ENCODE data around the gene SELENOT. TPM values are rescaled to one million over a fixed set of nuclear protein-coding genes. Genes with fewer than 3 reads are reported as not detected.

Gene SELENOT
- polyA plus RNA-seq, 1 donor from 2014 or later: 268 TPM

DNA sequence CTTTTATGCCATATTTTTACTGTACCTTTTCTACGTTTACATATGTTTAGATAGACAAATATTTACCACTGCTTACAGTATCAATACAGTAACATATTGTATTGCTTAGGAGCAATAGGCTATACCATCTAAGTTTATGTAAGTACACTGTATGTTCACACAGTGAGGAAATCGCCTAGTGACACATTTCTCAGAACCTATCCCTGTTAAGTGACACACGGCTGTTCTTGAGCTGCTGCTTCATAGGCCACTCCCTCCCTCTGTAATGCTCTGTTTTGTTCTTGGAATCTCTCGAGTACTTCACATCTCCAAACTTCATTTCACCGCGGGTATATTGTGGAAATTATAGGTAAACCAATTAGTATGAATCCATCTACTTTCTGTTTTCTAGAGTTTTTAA is 13.4 kb upstream of the SELENOT start:
- Histone ChIP-seq H3K79me2 (replicated peaks; ENCODE audit: insufficient read depth, low read length) (peaks cover 4% of the 10 kb centered on the region), H3K4me3 (ENCODE audit: low read length) (no peak overlapping the region), H3K4me2 (ENCODE audit: low read length) (no peak overlapping the region)

GRCh38 chr3:150594150-150594549 is 9.0 kb upstream of the SELENOT start:
- Histone ChIP-seq H3K79me2 (replicated peaks; ENCODE audit: insufficient read depth, low read length) (peaks cover 4% of the 10 kb centered on the region), H3K4me2 (ENCODE audit: low read length) (no peak overlapping the region), H3K36me3 (ENCODE audit: insufficient read depth, low read length) (no peaks in the 10 kb centered on the region), H3K9ac (ENCODE audit: low read length) (no peak overlapping the region), H3F3A (ENCODE audit: insufficient read depth, low read length, poor library complexity, severe bottlenecking) (no peaks in the 10 kb centered on the region), H3K27ac (ENCODE audit: low read length) (no peak overlapping the region), H3K9me3 (ENCODE audit: low read length) (no peaks in the 10 kb centered on the region), H4K20me1 (ENCODE audit: insufficient read depth) (no peaks in the 10 kb centered on the region), H3K4me3 (ENCODE audit: low read length) (no peak overlapping the region), H3K9me2 (ENCODE audit: insufficient read depth, low read length) (no peaks in the 10 kb centered on the region), H3K27me3 (ENCODE audit: insufficient read depth, low read depth, low read length) (no peaks in the 10 kb centered on the region), H2AFZ (ENCODE audit: low read depth, low read length) (no peak overlapping the region)
- TF ChIP-seq RAD21 (conservative IDR thresholded peaks at IDR 0.05) (no peak), EP300 (conservative IDR thresholded peaks at IDR 0.05; ENCODE audit: poor library complexity, severe bottlenecking) (no peak), POLR2AphosphoS5 (IDR thresholded peaks at IDR 0.05) (no peak), EZH2 (IDR thresholded peaks at IDR 0.05; ENCODE audit: borderline replicate concordance, insufficient read depth, low read length, poor library complexity, severe bottlenecking) (no peak), MXI1 (conservative IDR thresholded peaks at IDR 0.05; ENCODE audit: poor library complexity, severe bottlenecking) (no peak), SMC3 (conservative IDR thresholded peaks at IDR 0.05; ENCODE audit: poor library complexity) (no peak), TAF1 (IDR thresholded peaks at IDR 0.05; ENCODE audit: low read depth) (no peak)
- TF ChIP-seq, protein P1, sequence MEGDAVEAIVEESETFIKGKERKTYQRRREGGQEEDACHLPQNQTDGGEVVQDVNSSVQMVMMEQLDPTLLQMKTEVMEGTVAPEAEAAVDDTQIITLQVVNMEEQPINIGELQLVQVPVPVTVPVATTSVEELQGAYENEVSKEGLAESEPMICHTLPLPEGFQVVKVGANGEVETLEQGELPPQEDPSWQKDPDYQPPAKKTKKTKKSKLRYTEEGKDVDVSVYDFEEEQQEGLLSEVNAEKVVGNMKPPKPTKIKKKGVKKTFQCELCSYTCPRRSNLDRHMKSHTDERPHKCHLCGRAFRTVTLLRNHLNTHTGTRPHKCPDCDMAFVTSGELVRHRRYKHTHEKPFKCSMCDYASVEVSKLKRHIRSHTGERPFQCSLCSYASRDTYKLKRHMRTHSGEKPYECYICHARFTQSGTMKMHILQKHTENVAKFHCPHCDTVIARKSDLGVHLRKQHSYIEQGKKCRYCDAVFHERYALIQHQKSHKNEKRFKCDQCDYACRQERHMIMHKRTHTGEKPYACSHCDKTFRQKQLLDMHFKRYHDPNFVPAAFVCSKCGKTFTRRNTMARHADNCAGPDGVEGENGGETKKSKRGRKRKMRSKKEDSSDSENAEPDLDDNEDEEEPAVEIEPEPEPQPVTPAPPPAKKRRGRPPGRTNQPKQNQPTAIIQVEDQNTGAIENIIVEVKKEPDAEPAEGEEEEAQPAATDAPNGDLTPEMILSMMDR (IDR thresholded peaks at IDR 0.05; ENCODE audit: poor library complexity, severe bottlenecking): no peak
- TF ChIP-seq, protein P2, sequence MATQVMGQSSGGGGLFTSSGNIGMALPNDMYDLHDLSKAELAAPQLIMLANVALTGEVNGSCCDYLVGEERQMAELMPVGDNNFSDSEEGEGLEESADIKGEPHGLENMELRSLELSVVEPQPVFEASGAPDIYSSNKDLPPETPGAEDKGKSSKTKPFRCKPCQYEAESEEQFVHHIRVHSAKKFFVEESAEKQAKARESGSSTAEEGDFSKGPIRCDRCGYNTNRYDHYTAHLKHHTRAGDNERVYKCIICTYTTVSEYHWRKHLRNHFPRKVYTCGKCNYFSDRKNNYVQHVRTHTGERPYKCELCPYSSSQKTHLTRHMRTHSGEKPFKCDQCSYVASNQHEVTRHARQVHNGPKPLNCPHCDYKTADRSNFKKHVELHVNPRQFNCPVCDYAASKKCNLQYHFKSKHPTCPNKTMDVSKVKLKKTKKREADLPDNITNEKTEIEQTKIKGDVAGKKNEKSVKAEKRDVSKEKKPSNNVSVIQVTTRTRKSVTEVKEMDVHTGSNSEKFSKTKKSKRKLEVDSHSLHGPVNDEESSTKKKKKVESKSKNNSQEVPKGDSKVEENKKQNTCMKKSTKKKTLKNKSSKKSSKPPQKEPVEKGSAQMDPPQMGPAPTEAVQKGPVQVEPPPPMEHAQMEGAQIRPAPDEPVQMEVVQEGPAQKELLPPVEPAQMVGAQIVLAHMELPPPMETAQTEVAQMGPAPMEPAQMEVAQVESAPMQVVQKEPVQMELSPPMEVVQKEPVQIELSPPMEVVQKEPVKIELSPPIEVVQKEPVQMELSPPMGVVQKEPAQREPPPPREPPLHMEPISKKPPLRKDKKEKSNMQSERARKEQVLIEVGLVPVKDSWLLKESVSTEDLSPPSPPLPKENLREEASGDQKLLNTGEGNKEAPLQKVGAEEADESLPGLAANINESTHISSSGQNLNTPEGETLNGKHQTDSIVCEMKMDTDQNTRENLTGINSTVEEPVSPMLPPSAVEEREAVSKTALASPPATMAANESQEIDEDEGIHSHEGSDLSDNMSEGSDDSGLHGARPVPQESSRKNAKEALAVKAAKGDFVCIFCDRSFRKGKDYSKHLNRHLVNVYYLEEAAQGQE (IDR thresholded peaks at IDR 0.05; ENCODE audit: borderline replicate concordance): no peak

More for the DNA sequence above, 13.4 kb upstream of the SELENOT start:
- no peaks in the 10 kb centered on the region for H3K27me3 ChIP-seq (ENCODE audit: insufficient read depth, low read depth, low read length)
- TF ChIP-seq EZH2 (IDR thresholded peaks at IDR 0.05; ENCODE audit: borderline replicate concordance, insufficient read depth, low read length, poor library complexity, severe bottlenecking) (no peak), RAD21 (conservative IDR thresholded peaks at IDR 0.05) (no peak), TAF1 (IDR thresholded peaks at IDR 0.05; ENCODE audit: low read depth) (no peak), EP300 (conservative IDR thresholded peaks at IDR 0.05; ENCODE audit: poor library complexity, severe bottlenecking) (no peak), POLR2AphosphoS5 (IDR thresholded peaks at IDR 0.05) (no peak), SMC3 (conservative IDR thresholded peaks at IDR 0.05; ENCODE audit: poor library complexity) (no peak), MXI1 (conservative IDR thresholded peaks at IDR 0.05; ENCODE audit: poor library complexity, severe bottlenecking) (no peak)
- TF ChIP-seq, protein P1 (IDR thresholded peaks at IDR 0.05; ENCODE audit: poor library complexity, severe bottlenecking): no peak
- TF ChIP-seq, protein P2 (IDR thresholded peaks at IDR 0.05; ENCODE audit: borderline replicate concordance): no peak
- H3K9ac ChIP-seq (ENCODE audit: low read length): no peak overlapping the region
- no peaks in the 10 kb centered on the region for H4K20me1 ChIP-seq (ENCODE audit: insufficient read depth)
- H3F3A ChIP-seq (ENCODE audit: insufficient read depth, low read length, poor library complexity, severe bottlenecking): no peaks in the 10 kb centered on the region
- H3K9me2 ChIP-seq (ENCODE audit: insufficient read depth, low read length): no peaks in the 10 kb centered on the region
- H3K9me3 ChIP-seq (ENCODE audit: low read length): no peaks in the 10 kb centered on the region
- no peak overlapping the region for H3K27ac ChIP-seq (ENCODE audit: low read length)
- peaks cover 4% of the 10 kb centered on the region for H3K36me3 ChIP-seq (ENCODE audit: insufficient read depth, low read length)
- H2AFZ ChIP-seq (ENCODE audit: low read depth, low read length): no peak overlapping the region

Measured in neural cell (in vitro differentiated cells).